GM21423 (cell line): ENCODE data around the gene GALNT7.

Source experiments
- ATAC-seq: cut with Tn5 transposase; IDR thresholded peaks from one replicate; pipeline ENCODE4 v1.9.1; 2021; ENCODE audit warnings: mild to moderate bottlenecking, moderate library complexity; ENCODE audit not compliant: unreplicated experiment

The GALNT7 gene

GRCh38 chr4:173288698-173289352 lies 120.2 kb downstream of the GALNT7 start:
- no peak for ATAC-seq

GRCh38 chr4:173289353-173289727 lies 120.7 kb downstream of the GALNT7 start:
- ATAC-seq, result no peak

GRCh38 chr4:173291899-173292298 lies 123.3 kb downstream of the GALNT7 start:
- ATAC-seq, result no peak

- no peak for ATAC-seq
Observed at GRCh38 chr4:173293663-173294062, 125.1 kb downstream of the GALNT7 start.

GRCh38 chr4:173294444-173294843 lies 125.8 kb downstream of the GALNT7 start:
- ATAC-seq, result no peak

- ATAC-seq, result peak; percentile 72
Observed at GRCh38 chr4:173301518-173302201, 133.0 kb downstream of the GALNT7 start.

GRCh38 chr4:173307778-173308177 lies 139.2 kb downstream of the GALNT7 start:
- no peak for ATAC-seq

GRCh38 chr4:173311368-173311767 lies 142.8 kb downstream of the GALNT7 start:
- no peak for ATAC-seq

GRCh38 chr4:173314715-173315114 lies 146.1 kb downstream of the GALNT7 start:
- ATAC-seq, result no peak

- ATAC-seq, result no peak
Observed at GRCh38 chr4:173316060-173316459, 147.4 kb downstream of the GALNT7 start.

GRCh38 chr4:173317004-173317403 lies 148.4 kb downstream of the GALNT7 start:
- ATAC-seq, result no peak

GRCh38 chr4:173318240-173318639 lies 149.6 kb downstream of the GALNT7 start:
- no peak for ATAC-seq

- ATAC-seq, result peak; percentile 42
Observed at GRCh38 chr4:173318648-173319211, 150.1 kb downstream of the GALNT7 start.

GRCh38 chr4:173319696-173320095 lies 151.1 kb downstream of the GALNT7 start:
- no peak for ATAC-seq

GRCh38 chr4:173325007-173325736 lies 156.6 kb downstream of the GALNT7 start:
- no peak for ATAC-seq

- no peak for ATAC-seq
Observed at GRCh38 chr4:173328236-173328901, 159.8 kb downstream of the GALNT7 start.

GRCh38 chr4:173330590-173330989 lies 162.0 kb downstream of the GALNT7 start:
- ATAC-seq, result no peak

GRCh38 chr4:173332021-173332487 lies 163.4 kb downstream of the GALNT7 start:
- no peak for ATAC-seq

GRCh38 chr4:173332963-173333657 lies 164.5 kb downstream of the GALNT7 start:
- ATAC-seq, result no peak

- ATAC-seq, result peak; percentile 0
Observed at GRCh38 chr4:173333658-173334084, 165.1 kb downstream of the GALNT7 start.
